Ovary (tissue), 9 donors: ENCODE results near the gene FAM83C. TPM values are rescaled to one million over a fixed set of nuclear protein-coding genes. Genes with fewer than 3 reads are reported as not detected.

Experiments used
- DNase-seq, 5 donors: peaks; one replicate each; pipeline ENCODE4 v3.0.0-alpha.2; 2019 to 2020
- H3K27ac ChIP-seq, 2 donors: fragments of 200-600 bp; one replicate each; pipeline versions ENCODE4 v1.5.1 to v1.8.0; 2019 to 2022
- H3K27me3 ChIP-seq: fragments of 200-600 bp; one replicate; pipeline ENCODE4 v1.8.0; 2022
- H3K36me3 ChIP-seq: fragments of 200-600 bp; sonication (generic); one replicate; pipeline ENCODE4 v1.5.1; 2019
- H3K4me1 ChIP-seq: one replicate; pipeline ENCODE4 v1.8.1; 2013; ENCODE audit warnings: mild to moderate bottlenecking, moderate library complexity; ENCODE audit not compliant: insufficient read depth
- H3K4me3 ChIP-seq: fragments of 200-600 bp; sonication (generic); one replicate; pipeline ENCODE4 v1.5.1; 2017
- H3K9me3 ChIP-seq, 2 donors: fragments of 200-600 bp in 1 of 2; sonication (generic) in 1 of 2; one replicate each; pipeline versions ENCODE4 v1.5.1 to v1.8.1; 2013 to 2019; ENCODE audit warnings: mild to moderate bottlenecking in 1 of 2, moderate library complexity in 1 of 2
- EP300 ChIP-seq: sonication (generic); formaldehyde crosslinking; IDR thresholded peaks from one replicate; pipeline ENCODE4 v1.6.1; 2017; ENCODE audit warnings: antibody characterized with exemption
- POLR2A ChIP-seq: fragments of 450-650 bp; IDR thresholded peaks from one replicate; pipeline ENCODE4 v1.6.1; 2017; ENCODE audit warnings: antibody characterized with exemption, mild to moderate bottlenecking, moderate library complexity
- WGBS, 3 donors: extraction: QIAGEN DNeasy Blood & Tissue Kit in 1 of 3; methylation state at CpG; one replicate each; pipeline versions ENCODE4 v1.1.5 to v1.1.7; 2013 to 2017; 5-methylcytosine and 5-hydroxymethylcytosine counted together
- intact Hi-C, 4 donors: fragments of 100-400 bp; cut with DNase I; formaldehyde crosslinking; loops; one replicate each; pipeline versions ENCODE4 v1.11.0 to v1.15.1; 2022 to 2023
- polyA plus RNA-seq, 2 donors: library from polyadenylated mRNA; stranded (reverse); fragments of 200-250 nt in 1 of 2; fragments of 350-450 nt in 1 of 2; fragmentation: Illumina TruSeq in 1 of 2; extraction: RNeasy Lipid Tissue Mini Kit (QIAGEN cat#74804) in 1 of 2; gene quantifications; one replicate each; pipeline ENCODE4 v1.2.3, GENCODE V29; 2013 to 2014
- total RNA-seq, 7 donors: library from RNA; depleted of rRNA in 2 of 7; stranded (reverse); fragments of >200 nt in 2 of 7; fragmentation: NEBNext Ultra II Directional in 3 of 7; extraction: Animal tissue kit (Norgen Biotek cat#: 25700) in 3 of 7; gene quantifications; one replicate each; pipeline versions ENCODE4 v1.1.0 to v1.2.4, GENCODE V29; 2016 to 2023
- TF ChIP-seq, protein P1 (sequence below), 3 donors: fragments of 450-650 bp in 2 of 3; fragments of 200-600 bp in 1 of 3; IDR thresholded peaks; one replicate each; pipeline versions ENCODE4 v1.5.1 to v1.8.0; 2016 to 2022; ENCODE audit warnings: antibody characterized with exemption in 3 of 3, mild to moderate bottlenecking in 1 of 3
- donor health status: DM: no; HTN: no; CAD: no; lungs with moderate emphysema.
- donor health status: DM: no; HTN: no; CAD: no.
- donor health status: Bipolar disorder and iron deficiency.
- donor health status: DM: yes; HTN: yes; CAD: no.
- donor health status: DM: no; HTN: no; CAD: no.
- donor health status: DM: yes; HTN: yes; CAD: no.

The FAM83C gene
- total and polyA plus RNA-seq, 9 donors: not detected

DNA sequence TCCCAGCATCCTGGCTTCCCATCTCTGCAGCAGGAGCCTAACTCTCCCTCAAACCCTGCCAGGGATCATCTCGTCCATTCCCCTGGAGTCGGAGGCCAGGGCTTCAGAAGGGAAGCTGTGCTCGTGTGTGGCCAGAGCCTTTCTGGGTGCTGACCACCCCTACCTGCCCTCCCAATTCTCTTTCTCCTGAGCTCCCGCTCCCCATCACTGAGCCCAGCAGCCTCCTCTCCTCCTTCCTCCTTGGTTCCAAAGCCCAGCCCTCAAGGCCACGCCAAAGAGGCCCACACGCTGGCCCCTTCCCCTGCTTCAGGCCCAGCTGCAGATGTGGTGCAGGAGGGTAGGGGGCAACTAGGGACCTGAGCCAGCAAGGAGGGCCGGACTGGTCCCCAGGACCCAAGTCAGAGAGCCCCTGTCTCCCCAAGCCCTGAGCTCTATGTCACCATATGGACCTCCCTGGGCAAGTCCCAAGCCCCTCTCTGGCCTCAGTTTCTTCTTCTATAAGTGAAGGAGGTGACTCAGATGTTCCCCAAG lies 1.3 kb downstream of the FAM83C start:
- TF ChIP-seq, protein P1, sequence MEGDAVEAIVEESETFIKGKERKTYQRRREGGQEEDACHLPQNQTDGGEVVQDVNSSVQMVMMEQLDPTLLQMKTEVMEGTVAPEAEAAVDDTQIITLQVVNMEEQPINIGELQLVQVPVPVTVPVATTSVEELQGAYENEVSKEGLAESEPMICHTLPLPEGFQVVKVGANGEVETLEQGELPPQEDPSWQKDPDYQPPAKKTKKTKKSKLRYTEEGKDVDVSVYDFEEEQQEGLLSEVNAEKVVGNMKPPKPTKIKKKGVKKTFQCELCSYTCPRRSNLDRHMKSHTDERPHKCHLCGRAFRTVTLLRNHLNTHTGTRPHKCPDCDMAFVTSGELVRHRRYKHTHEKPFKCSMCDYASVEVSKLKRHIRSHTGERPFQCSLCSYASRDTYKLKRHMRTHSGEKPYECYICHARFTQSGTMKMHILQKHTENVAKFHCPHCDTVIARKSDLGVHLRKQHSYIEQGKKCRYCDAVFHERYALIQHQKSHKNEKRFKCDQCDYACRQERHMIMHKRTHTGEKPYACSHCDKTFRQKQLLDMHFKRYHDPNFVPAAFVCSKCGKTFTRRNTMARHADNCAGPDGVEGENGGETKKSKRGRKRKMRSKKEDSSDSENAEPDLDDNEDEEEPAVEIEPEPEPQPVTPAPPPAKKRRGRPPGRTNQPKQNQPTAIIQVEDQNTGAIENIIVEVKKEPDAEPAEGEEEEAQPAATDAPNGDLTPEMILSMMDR (IDR thresholded peaks at IDR 0.05): no peak
- TF ChIP-seq EP300 (no peak), POLR2A (no peak)
- DNase-seq: no peak
- H3K4me3 ChIP-seq: no peak overlapping the region
- no peaks in the 10 kb centered on the region for H3K4me1 ChIP-seq
- H3K36me3 ChIP-seq: no peaks in the 10 kb centered on the region
- no peaks in the 10 kb centered on the region for H3K27me3 ChIP-seq
- H3K27ac ChIP-seq: no peak overlapping the region
- H3K9me3 ChIP-seq: no peaks in the 10 kb centered on the region
- intact Hi-C loops: no loop called here
- WGBS, 3 donors: 60 to 63% (median 62%) methylated on average over 7 of the region's 7 CpGs

DNA sequence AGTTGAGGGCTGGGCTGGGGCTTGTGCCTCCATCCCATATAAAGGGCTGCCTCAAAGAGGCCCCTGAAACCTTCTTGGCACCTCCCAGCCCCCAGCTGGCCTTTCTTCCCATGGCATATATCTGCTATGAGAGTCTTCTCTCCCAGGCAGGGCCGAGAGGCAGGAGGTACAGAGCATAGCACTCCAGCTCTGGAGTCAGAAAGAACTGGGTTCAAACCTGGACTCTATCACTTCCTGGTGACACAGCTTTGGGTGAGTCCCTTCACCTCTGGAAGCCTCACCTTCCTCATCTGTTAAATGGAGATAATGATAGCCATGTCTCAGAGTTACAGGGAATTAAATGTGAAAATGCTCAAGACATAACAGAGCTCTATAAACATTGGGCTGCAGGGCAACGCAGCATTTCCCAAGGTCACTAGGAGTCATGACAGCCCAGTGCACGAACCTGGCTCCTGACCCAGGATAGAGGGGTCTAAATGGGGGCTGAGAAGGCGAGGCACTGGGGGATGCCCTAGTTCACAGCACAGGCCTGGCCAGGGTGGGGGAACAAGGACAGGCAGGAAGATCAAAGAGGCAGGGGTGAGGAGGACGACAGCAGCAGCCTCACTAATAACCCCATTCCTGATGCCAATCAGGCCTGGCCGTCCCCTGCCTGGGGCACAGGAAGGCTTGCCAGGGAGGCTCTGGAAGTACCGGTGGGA lies 1.9 kb downstream of the FAM83C start:
- Histone ChIP-seq H3K36me3 (no peaks in the 10 kb centered on the region), H3K9me3 (no peaks in the 10 kb centered on the region), H3K4me3 (no peak overlapping the region), H3K4me1 (no peaks in the 10 kb centered on the region), H3K27me3 (no peaks in the 10 kb centered on the region), H3K27ac (no peak overlapping the region)
- 51 to 56% (median 52%) methylated on average over 7 of the region's 7 CpGs for WGBS, 3 donors
- intact Hi-C loops: no loop called here
- TF ChIP-seq EP300 (no peak), POLR2A (no peak)
- TF ChIP-seq, protein P1 (IDR thresholded peaks at IDR 0.05): no peak
- DNase-seq: no peak

DNA sequence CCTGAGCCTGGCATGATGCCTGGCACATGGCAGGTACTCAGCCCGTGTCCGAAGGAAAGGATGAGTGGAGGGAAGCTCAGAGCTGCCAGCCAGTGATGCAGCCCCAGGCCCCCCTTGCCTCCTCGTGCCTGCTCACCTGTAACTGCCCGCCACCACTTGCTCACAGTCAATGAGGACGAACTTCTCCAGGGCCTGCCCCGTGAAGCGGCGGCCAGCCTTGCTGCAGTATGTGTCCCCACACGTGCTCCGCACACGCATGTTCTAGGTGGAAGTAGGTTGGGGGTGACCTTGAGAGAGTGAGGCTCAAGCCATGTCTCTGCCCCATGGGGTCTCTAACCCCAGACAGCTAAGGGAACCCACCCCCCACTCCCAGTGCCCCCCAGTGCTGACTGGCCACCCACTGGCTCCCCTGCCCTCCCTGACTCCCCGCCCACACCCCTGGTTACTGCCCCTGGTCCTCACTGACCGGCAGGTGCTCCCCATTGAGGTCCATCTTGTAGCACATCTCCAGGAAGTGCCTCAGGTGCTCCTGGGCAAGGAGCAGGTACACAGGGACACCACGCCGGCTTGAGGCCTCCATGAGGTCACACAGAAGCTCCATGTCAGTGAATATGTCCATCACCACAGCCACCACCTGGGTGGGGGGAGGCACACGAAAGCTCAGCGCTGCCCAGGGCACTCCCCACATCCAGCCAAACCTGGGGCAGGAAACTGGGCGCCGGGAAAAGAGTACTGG lies 3.7 kb downstream of the FAM83C start:
- 71 to 75% (median 73%) methylated on average over 19 of the region's 19 CpGs for WGBS, 3 donors
- no peak for DNase-seq

More for the DNA sequence above, 3.7 kb downstream of the FAM83C start:
- no peaks in the 10 kb centered on the region for H3K9me3 ChIP-seq
- peaks cover 2% of the 10 kb centered on the region for H3K4me1 ChIP-seq
- H3K27ac ChIP-seq: no peak overlapping the region
- H3K27me3 ChIP-seq: no peaks in the 10 kb centered on the region
- H3K4me3 ChIP-seq: no peak overlapping the region
- TF ChIP-seq POLR2A (no peak), EP300 (no peak)
- TF ChIP-seq, protein P1 (IDR thresholded peaks at IDR 0.05): no peak
- intact Hi-C loops: no loop called here
- no peaks in the 10 kb centered on the region for H3K36me3 ChIP-seq
